Vagina (tissue), 2 donors: ENCODE results near the gene KCNK18. TPM values are rescaled to one million over a fixed set of nuclear protein-coding genes. Genes with fewer than 3 reads are reported as not detected.

ENCODE experiments used
- DNase-seq, 2 donors: peaks; one replicate each; pipeline ENCODE4 v3.0.0-alpha.2; 2017; ENCODE audit errors: extremely low spot score in 2 of 2
- H3K27ac ChIP-seq: fragments of 200-600 bp; sonication (generic); one replicate; pipeline ENCODE4 v1.5.1; 2019
- H3K27me3 ChIP-seq: fragments of 200-600 bp; sonication (generic); one replicate; pipeline ENCODE4 v1.5.1; 2019
- H3K36me3 ChIP-seq, 2 donors: fragments of 200-600 bp; sonication (generic); one replicate each; pipeline ENCODE4 v1.5.1; 2017 to 2019
- H3K4me1 ChIP-seq: fragments of 200-600 bp; sonication (generic); one replicate; pipeline ENCODE4 v1.5.1; 2019
- H3K4me3 ChIP-seq, 2 donors: fragments of 200-600 bp; sonication (generic); 1 replicate in 1 of 2; 2 replicates in 1 of 2; pipeline ENCODE4 v1.5.1; 2016 to 2019
- H3K9me3 ChIP-seq: fragments of 200-600 bp; sonication (generic); one replicate; pipeline ENCODE4 v1.5.1; 2019
- POLR2A ChIP-seq, 2 donors: fragments of 450-650 bp; IDR thresholded peaks; one replicate each; pipeline ENCODE4 v1.6.1; 2017; ENCODE audit warnings: antibody characterized with exemption in 2 of 2, mild to moderate bottlenecking in 2 of 2, moderate library complexity in 2 of 2
- POLR2AphosphoS5 ChIP-seq, 2 donors: sonication (generic); formaldehyde crosslinking; IDR thresholded peaks; one replicate each; pipeline ENCODE4 v1.9.0; 2017; ENCODE audit warnings: antibody characterized with exemption in 2 of 2, mild to moderate bottlenecking in 2 of 2, low read depth in 1 of 2; ENCODE audit not compliant: insufficient read depth in 1 of 2
- intact Hi-C: fragments of 100-400 bp; cut with DNase I; formaldehyde crosslinking; loops from one replicate; pipeline ENCODE4 v1.15.1; 2023
- total RNA-seq: library from RNA; depleted of rRNA; stranded (reverse); fragments of >200 nt; gene quantifications from one replicate; pipeline ENCODE4 v1.2.3, GENCODE V29; 2016
- TF ChIP-seq, protein P1 (sequence below), 3 experiments: fragments of 450-650 bp in 2 of 3; fragments of 200-600 bp in 1 of 3; sonication (generic) in 1 of 3; IDR thresholded peaks; one replicate each; pipeline ENCODE4 v1.5.1; 2017 to 2019; ENCODE audit warnings: antibody characterized with exemption in 3 of 3, mild to moderate bottlenecking in 2 of 3, moderate library complexity in 2 of 3

Gene KCNK18
- total RNA-seq, 1 donor from 2014 or later = not detected

DNA sequence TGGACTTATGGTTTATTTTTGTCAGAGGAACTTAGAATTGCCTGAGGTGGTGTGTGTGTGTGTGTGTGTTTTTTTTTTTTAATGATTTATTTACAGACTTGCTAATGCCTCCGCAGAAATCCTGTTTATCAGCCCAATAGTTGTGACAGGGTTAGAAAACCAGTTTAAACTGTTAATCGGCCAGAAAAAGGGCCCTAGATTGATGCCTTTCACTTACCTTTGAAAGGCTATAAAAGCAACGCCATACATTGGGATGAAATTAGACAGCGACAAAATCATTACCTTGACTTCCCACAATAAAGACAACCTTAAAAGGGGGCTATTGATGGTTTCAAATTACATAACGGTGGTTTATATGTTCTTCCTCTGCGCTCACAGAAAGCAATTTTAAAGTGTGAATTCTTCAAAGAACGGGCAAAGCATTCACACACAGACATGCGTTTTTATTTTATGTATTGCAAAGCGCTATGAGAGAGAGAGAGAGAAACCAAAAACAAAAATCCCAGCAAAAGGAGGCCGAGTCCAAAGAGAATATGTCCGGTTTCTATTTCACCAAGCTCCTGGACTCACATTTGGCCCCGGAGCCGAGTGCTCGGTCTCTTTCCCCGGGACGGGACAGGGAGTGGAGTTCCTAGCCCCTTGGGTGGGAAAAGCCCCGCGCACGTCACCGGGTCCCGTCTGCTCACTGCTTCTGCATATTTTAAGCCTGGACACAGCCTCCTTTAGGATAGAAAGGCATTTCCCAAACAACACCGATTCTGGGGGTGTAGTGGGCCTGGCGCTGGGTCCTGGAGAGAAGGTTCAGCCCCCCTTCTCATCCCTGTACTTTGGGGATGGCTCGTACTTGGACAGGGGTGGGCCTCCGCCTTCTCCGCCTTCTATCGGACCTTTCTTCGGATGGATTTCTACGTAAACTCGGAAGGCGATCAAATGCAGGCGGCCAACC is 32.4 kb upstream of the KCNK18 start:
- TF ChIP-seq, protein P1, sequence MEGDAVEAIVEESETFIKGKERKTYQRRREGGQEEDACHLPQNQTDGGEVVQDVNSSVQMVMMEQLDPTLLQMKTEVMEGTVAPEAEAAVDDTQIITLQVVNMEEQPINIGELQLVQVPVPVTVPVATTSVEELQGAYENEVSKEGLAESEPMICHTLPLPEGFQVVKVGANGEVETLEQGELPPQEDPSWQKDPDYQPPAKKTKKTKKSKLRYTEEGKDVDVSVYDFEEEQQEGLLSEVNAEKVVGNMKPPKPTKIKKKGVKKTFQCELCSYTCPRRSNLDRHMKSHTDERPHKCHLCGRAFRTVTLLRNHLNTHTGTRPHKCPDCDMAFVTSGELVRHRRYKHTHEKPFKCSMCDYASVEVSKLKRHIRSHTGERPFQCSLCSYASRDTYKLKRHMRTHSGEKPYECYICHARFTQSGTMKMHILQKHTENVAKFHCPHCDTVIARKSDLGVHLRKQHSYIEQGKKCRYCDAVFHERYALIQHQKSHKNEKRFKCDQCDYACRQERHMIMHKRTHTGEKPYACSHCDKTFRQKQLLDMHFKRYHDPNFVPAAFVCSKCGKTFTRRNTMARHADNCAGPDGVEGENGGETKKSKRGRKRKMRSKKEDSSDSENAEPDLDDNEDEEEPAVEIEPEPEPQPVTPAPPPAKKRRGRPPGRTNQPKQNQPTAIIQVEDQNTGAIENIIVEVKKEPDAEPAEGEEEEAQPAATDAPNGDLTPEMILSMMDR (IDR thresholded peaks at IDR 0.05) = no peak
- TF ChIP-seq POLR2AphosphoS5 (IDR thresholded peaks at IDR 0.05; ENCODE audit: insufficient read depth in 1 of 2, low read depth in 1 of 2) (no peak), POLR2A (IDR thresholded peaks at IDR 0.05) (no peak)
- no peak overlapping the region for H3K27ac ChIP-seq
- H3K36me3 ChIP-seq = no peaks in the 10 kb centered on the region
- H3K4me1 ChIP-seq = peaks cover 43% of the 10 kb centered on the region
- intact Hi-C loops = no loop called here
- H3K4me3 ChIP-seq = peak overlapping the region in 1 of 2 donors; percentile 35
- no peaks in the 10 kb centered on the region for H3K9me3 ChIP-seq
- no peak for DNase-seq
- H3K27me3 ChIP-seq = peaks cover 35% of the 10 kb centered on the region

GRCh38 chr10:117165538-117166417 is 31.5 kb upstream of the KCNK18 start:
- Histone ChIP-seq H3K36me3 (no peaks in the 10 kb centered on the region), H3K9me3 (no peaks in the 10 kb centered on the region), H3K27ac (no peak overlapping the region), H3K4me3 (no peak overlapping the region), H3K27me3 (peaks cover 31% of the 10 kb centered on the region), H3K4me1 (peaks cover 43% of the 10 kb centered on the region)
- no peak for DNase-seq
- intact Hi-C loops = no loop called here
- TF ChIP-seq, protein P1 (IDR thresholded peaks at IDR 0.05) = peak in 1 of 3 experiments; percentile 8
- no peak for TF ChIP-seq POLR2AphosphoS5 (IDR thresholded peaks at IDR 0.05; ENCODE audit: insufficient read depth in 1 of 2, low read depth in 1 of 2)

DNA sequence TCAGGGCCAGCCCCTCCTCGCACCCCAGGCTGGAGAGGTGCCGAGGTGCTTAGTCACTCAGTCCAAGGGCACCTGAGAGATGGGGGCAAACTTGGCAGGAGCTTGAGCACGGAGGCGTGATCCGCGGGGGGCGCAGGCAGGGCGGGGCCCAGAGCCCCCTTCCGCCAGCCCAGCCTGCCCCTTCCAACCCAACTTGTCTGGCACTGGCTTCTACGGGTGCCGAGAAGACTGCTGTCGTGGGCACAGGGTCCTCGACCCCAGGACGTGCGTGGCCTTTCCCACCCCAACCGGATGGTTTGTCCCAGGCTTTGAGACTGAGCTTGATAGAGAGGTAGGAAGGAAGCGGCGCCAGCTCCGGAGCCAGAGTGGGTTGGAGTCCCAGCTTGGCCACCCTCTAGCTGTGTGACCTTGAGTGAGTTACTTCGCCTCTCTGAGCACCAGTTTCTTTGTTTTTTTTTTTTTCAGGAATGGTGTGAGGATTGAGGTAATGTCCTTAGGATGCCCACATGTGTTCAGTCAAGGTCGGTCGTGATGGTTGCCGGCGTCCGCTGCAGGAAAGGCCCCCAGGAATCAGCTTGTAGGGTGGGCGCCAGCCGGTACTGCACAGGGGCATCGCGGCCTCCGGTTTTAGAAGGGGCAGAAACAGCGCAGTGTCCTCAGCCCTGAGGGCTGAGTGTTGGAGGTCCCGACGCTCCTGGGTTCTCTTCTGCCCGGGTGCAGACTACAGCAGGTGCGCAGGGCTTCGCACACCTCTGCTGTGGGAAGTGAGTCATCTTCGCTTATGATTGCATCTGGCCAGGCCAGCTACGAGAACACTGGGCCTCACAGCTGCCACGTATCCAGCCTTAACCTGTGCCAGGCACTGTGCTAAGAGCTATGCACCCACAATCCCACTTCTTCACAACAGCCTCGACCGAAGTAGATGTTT is 30.6 kb upstream of the KCNK18 start:
- DNase-seq = no peak
- intact Hi-C loops = no loop called here
- Histone ChIP-seq H3K36me3 (no peaks in the 10 kb centered on the region), H3K4me3 (no peak overlapping the region), H3K27ac (no peak overlapping the region), H3K4me1 (peaks cover 43% of the 10 kb centered on the region), H3K9me3 (no peaks in the 10 kb centered on the region), H3K27me3 (peaks cover 24% of the 10 kb centered on the region)
- TF ChIP-seq POLR2A (IDR thresholded peaks at IDR 0.05) (no peak), POLR2AphosphoS5 (IDR thresholded peaks at IDR 0.05; ENCODE audit: insufficient read depth in 1 of 2, low read depth in 1 of 2) (no peak)
- TF ChIP-seq, protein P1 (IDR thresholded peaks at IDR 0.05) = no peak

GRCh38 chr10:117167346-117167788 is 29.9 kb upstream of the KCNK18 start:
- H3K9me3 ChIP-seq = no peaks in the 10 kb centered on the region
- DNase-seq = no peak
- peak overlapping the region in 1 of 2 donors; percentile 19 for H3K4me3 ChIP-seq
- intact Hi-C loops = no loop called here
- H3K4me1 ChIP-seq = peaks cover 43% of the 10 kb centered on the region
- H3K27me3 ChIP-seq = peaks cover 24% of the 10 kb centered on the region
- TF ChIP-seq POLR2A (IDR thresholded peaks at IDR 0.05) (no peak), POLR2AphosphoS5 (IDR thresholded peaks at IDR 0.05; ENCODE audit: insufficient read depth in 1 of 2, low read depth in 1 of 2) (no peak)
- TF ChIP-seq, protein P1 (IDR thresholded peaks at IDR 0.05) = no peak
- no peaks in the 10 kb centered on the region for H3K36me3 ChIP-seq
- no peak overlapping the region for H3K27ac ChIP-seq
